A549 treated with Mapracorat at 1 μM for 4 hours (cell line): ENCODE results near the gene GGTLC2. TPM values are rescaled to one million over a fixed set of nuclear protein-coding genes. Genes with fewer than 3 reads are reported as not detected.

ENCODE experiments used
- total RNA-seq: library from RNA; stranded (reverse); fragments of 200-300 nt; extraction: Qiagen RNA extraction; gene quantifications from 5 replicates; pipeline ENCODE4 v1.2.3, GENCODE V29; 2022

The GGTLC2 gene
- not detected in 5 replicates for total RNA-seq

GRCh38 chr22:22644314-22644713, at the start of gene GGTLC2:
TSS of gene GGTLC2 (plus strand) at chr22:22644614. CDS start at chr22:22646346, 1,732 bp downstream.

Other genes starting within 250 kb of the GGTLC2 start
- gene ZNF280B, start 135.9 kb upstream of the GGTLC2 start, total RNA-seq: 1.0 to 1.8 TPM (median 1.4 TPM) in 5 replicates
- 2.7 to 4.4 TPM (median 3.4 TPM) in 5 replicates for gene ZNF280A, start 124.3 kb upstream of the GGTLC2 start, total RNA-seq
- gene PRAME, start 85.3 kb upstream of the GGTLC2 start, total RNA-seq: 93.6 to 108 TPM (median 99.6 TPM) in 5 replicates
- gene IGLL5, start 243.2 kb downstream of the GGTLC2 start, total RNA-seq: not detected in 5 replicates